ENCODE data around the gene LSAMP.

LSAMP gene

GRCh38 chr3:116474801-116475200, 29.5 kb upstream of the LSAMP start:
- Histone ChIP-seq H3K9ac (ENCODE audit: low read length) (no peak overlapping the region), H2BK120ac (ENCODE audit: insufficient read depth, low read length, poor library complexity) (no peak overlapping the region), H4K12ac (ENCODE audit: low read depth, low read length) (no peak overlapping the region), H3K4me1 (ENCODE audit: control insufficient read depth in 1 of 2, insufficient read depth in 2 of 2, low read length in 2 of 2) (peaks cover 0 to 3% of the 10 kb centered on the region in 2 experiments), H3K23ac (ENCODE audit: low read length) (no peak overlapping the region), H3K4me2 (ENCODE audit: low read length) (no peak overlapping the region), H3K27me3 (ENCODE audit: insufficient read depth, low read length) (no peaks in the 10 kb centered on the region), H3K9me3 (ENCODE audit: insufficient read depth, low read depth, low read length) (peaks cover 5% of the 10 kb centered on the region), H2AK5ac (ENCODE audit: low read length) (no peak overlapping the region), H2BK5ac (ENCODE audit: low read depth, low read length, poor library complexity) (no peak overlapping the region), H3K4me3 (ENCODE audit: low read depth, low read length) (no peak overlapping the region), H4K8ac (ENCODE audit: low read depth, low read length) (no peak overlapping the region), H3K4ac (ENCODE audit: low read depth, low read length) (no peak overlapping the region), H3K79me1 (ENCODE audit: low read length) (no peaks in the 10 kb centered on the region), H3K79me2 (ENCODE audit: control insufficient read depth, insufficient read depth, low read length, poor library complexity) (no peaks in the 10 kb centered on the region), H3K36me3 (ENCODE audit: control insufficient read depth in 1 of 2, insufficient read depth in 2 of 2, low read length in 2 of 2) (no peaks in the 10 kb centered on the region), H2AFZ (ENCODE audit: insufficient read depth, low read length, poor library complexity) (no peak overlapping the region), H3K27ac (ENCODE audit: low read depth, low read length) (no peak overlapping the region), H4K91ac (ENCODE audit: low read depth, low read length) (no peak overlapping the region), H2BK12ac (ENCODE audit: low read length) (no peak overlapping the region), H3K14ac (ENCODE audit: low read length) (no peak overlapping the region), H3K18ac (ENCODE audit: low read length) (no peak overlapping the region)
- no peak for DNase-seq

- peaks cover 0 to 3% of the 10 kb centered on the region in 2 experiments for H3K4me1 ChIP-seq (ENCODE audit: control insufficient read depth in 1 of 2, insufficient read depth in 2 of 2, low read length in 2 of 2)
- H3K4ac ChIP-seq (ENCODE audit: low read depth, low read length) = no peak overlapping the region
- no peak overlapping the region for H2AFZ ChIP-seq (ENCODE audit: insufficient read depth, low read length, poor library complexity)
- H4K12ac ChIP-seq (ENCODE audit: low read depth, low read length) = no peak overlapping the region
- H3K23ac ChIP-seq (ENCODE audit: low read length) = no peak overlapping the region
- no peaks in the 10 kb centered on the region for H3K79me1 ChIP-seq (ENCODE audit: low read length)
- no peak overlapping the region for H3K4me2 ChIP-seq (ENCODE audit: low read length)
- H2BK5ac ChIP-seq (ENCODE audit: low read depth, low read length, poor library complexity) = no peak overlapping the region
- H3K27ac ChIP-seq (ENCODE audit: low read depth, low read length) = no peak overlapping the region
- no CpG with 5 or more reads among the region's 2 CpGs for WGBS (ENCODE audit: extremely low coverage, insufficient coverage, insufficient read length)
- no peak for DNase-seq
- H3K9ac ChIP-seq (ENCODE audit: low read length) = no peak overlapping the region
- H2AK5ac ChIP-seq (ENCODE audit: low read length) = no peak overlapping the region
- H3K36me3 ChIP-seq (ENCODE audit: control insufficient read depth in 1 of 2, insufficient read depth in 2 of 2, low read length in 2 of 2) = no peaks in the 10 kb centered on the region
- H4K91ac ChIP-seq (ENCODE audit: low read depth, low read length) = no peak overlapping the region
- H3K9me3 ChIP-seq (ENCODE audit: insufficient read depth, low read depth, low read length) = peaks cover 5% of the 10 kb centered on the region
- no peak overlapping the region for H2BK12ac ChIP-seq (ENCODE audit: low read length)
- no peak overlapping the region for H3K4me3 ChIP-seq (ENCODE audit: low read depth, low read length)
- no peak overlapping the region for H3K18ac ChIP-seq (ENCODE audit: low read length)
- no peaks in the 10 kb centered on the region for H3K79me2 ChIP-seq (ENCODE audit: control insufficient read depth, insufficient read depth, low read length, poor library complexity)
- no peaks in the 10 kb centered on the region for H3K27me3 ChIP-seq (ENCODE audit: insufficient read depth, low read length)
- H4K8ac ChIP-seq (ENCODE audit: low read depth, low read length) = no peak overlapping the region
- H3K14ac ChIP-seq (ENCODE audit: low read length) = no peak overlapping the region
- H2BK120ac ChIP-seq (ENCODE audit: insufficient read depth, low read length, poor library complexity) = no peak overlapping the region
Measured at GRCh38 chr3:116474032-116474780, 28.9 kb upstream of the LSAMP start.

GRCh38 chr3:116473602-116474001, 28.3 kb upstream of the LSAMP start:
- H3K36me3 ChIP-seq (ENCODE audit: control insufficient read depth in 1 of 2, insufficient read depth in 2 of 2, low read length in 2 of 2) = no peaks in the 10 kb centered on the region
- no peak overlapping the region for H3K18ac ChIP-seq (ENCODE audit: low read length)
- H3K4me1 ChIP-seq (ENCODE audit: control insufficient read depth in 1 of 2, insufficient read depth in 2 of 2, low read length in 2 of 2) = peaks cover 0 to 3% of the 10 kb centered on the region in 2 experiments
- H3K14ac ChIP-seq (ENCODE audit: low read length) = no peak overlapping the region
- DNase-seq = no peak
- no peaks in the 10 kb centered on the region for H3K9me3 ChIP-seq (ENCODE audit: insufficient read depth, low read depth, low read length)
- H2AFZ ChIP-seq (ENCODE audit: insufficient read depth, low read length, poor library complexity) = no peak overlapping the region
- no peak overlapping the region for H3K4ac ChIP-seq (ENCODE audit: low read depth, low read length)
- H3K4me3 ChIP-seq (ENCODE audit: low read depth, low read length) = no peak overlapping the region
- no peak overlapping the region for H4K91ac ChIP-seq (ENCODE audit: low read depth, low read length)
- no peak overlapping the region for H3K23ac ChIP-seq (ENCODE audit: low read length)
- H3K27ac ChIP-seq (ENCODE audit: low read depth, low read length) = no peak overlapping the region
- no peak overlapping the region for H3K9ac ChIP-seq (ENCODE audit: low read length)
- no peaks in the 10 kb centered on the region for H3K79me1 ChIP-seq (ENCODE audit: low read length)
- H2BK12ac ChIP-seq (ENCODE audit: low read length) = no peak overlapping the region
- H3K27me3 ChIP-seq (ENCODE audit: insufficient read depth, low read length) = no peaks in the 10 kb centered on the region
- H2AK5ac ChIP-seq (ENCODE audit: low read length) = no peak overlapping the region
- H2BK120ac ChIP-seq (ENCODE audit: insufficient read depth, low read length, poor library complexity) = no peak overlapping the region
- H3K79me2 ChIP-seq (ENCODE audit: control insufficient read depth, insufficient read depth, low read length, poor library complexity) = no peaks in the 10 kb centered on the region
- no peak overlapping the region for H2BK5ac ChIP-seq (ENCODE audit: low read depth, low read length, poor library complexity)
- no peak overlapping the region for H3K4me2 ChIP-seq (ENCODE audit: low read length)
- H4K12ac ChIP-seq (ENCODE audit: low read depth, low read length) = no peak overlapping the region
- H4K8ac ChIP-seq (ENCODE audit: low read depth, low read length) = no peak overlapping the region

- no peak for DNase-seq
- no peak overlapping the region for H2BK120ac ChIP-seq (ENCODE audit: insufficient read depth, low read length, poor library complexity)
- H4K91ac ChIP-seq (ENCODE audit: low read depth, low read length) = no peak overlapping the region
- H3K4me1 ChIP-seq (ENCODE audit: control insufficient read depth in 1 of 2, insufficient read depth in 2 of 2, low read length in 2 of 2) = peaks cover 0 to 3% of the 10 kb centered on the region in 2 experiments
- H3K36me3 ChIP-seq (ENCODE audit: control insufficient read depth in 1 of 2, insufficient read depth in 2 of 2, low read length in 2 of 2) = no peaks in the 10 kb centered on the region
- no peak overlapping the region for H4K12ac ChIP-seq (ENCODE audit: low read depth, low read length)
- WGBS (ENCODE audit: extremely low coverage, insufficient coverage, insufficient read length) = no CpG with 5 or more reads among the region's 4 CpGs
- no peak overlapping the region for H2AFZ ChIP-seq (ENCODE audit: insufficient read depth, low read length, poor library complexity)
- H2BK12ac ChIP-seq (ENCODE audit: low read length) = no peak overlapping the region
- no peak overlapping the region for H3K23ac ChIP-seq (ENCODE audit: low read length)
- H2BK5ac ChIP-seq (ENCODE audit: low read depth, low read length, poor library complexity) = no peak overlapping the region
- no peak overlapping the region for H4K8ac ChIP-seq (ENCODE audit: low read depth, low read length)
- no peak overlapping the region for H3K4ac ChIP-seq (ENCODE audit: low read depth, low read length)
- H3K14ac ChIP-seq (ENCODE audit: low read length) = no peak overlapping the region
- H2AK5ac ChIP-seq (ENCODE audit: low read length) = no peak overlapping the region
- no peaks in the 10 kb centered on the region for H3K79me2 ChIP-seq (ENCODE audit: control insufficient read depth, insufficient read depth, low read length, poor library complexity)
- H3K9me3 ChIP-seq (ENCODE audit: insufficient read depth, low read depth, low read length) = no peaks in the 10 kb centered on the region
- H3K9ac ChIP-seq (ENCODE audit: low read length) = no peak overlapping the region
- H3K4me2 ChIP-seq (ENCODE audit: low read length) = no peak overlapping the region
- H3K4me3 ChIP-seq (ENCODE audit: low read depth, low read length) = no peak overlapping the region
- no peaks in the 10 kb centered on the region for H3K79me1 ChIP-seq (ENCODE audit: low read length)
- no peak overlapping the region for H3K27ac ChIP-seq (ENCODE audit: low read depth, low read length)
- H3K18ac ChIP-seq (ENCODE audit: low read length) = no peak overlapping the region
- H3K27me3 ChIP-seq (ENCODE audit: insufficient read depth, low read length) = no peaks in the 10 kb centered on the region
Measured at GRCh38 chr3:116470605-116471197, 25.4 kb upstream of the LSAMP start.

Data from trophoblast cell (in vitro differentiated cells and primary cell).